Upper lobe of left lung (tissue), 4 donors: ENCODE results near the gene S100A13.

Source experiments
- EP300 ChIP-seq, 4 donors: sonication (generic); formaldehyde crosslinking; IDR thresholded peaks; one replicate each; pipeline ENCODE4 v1.5.1; 2017; ENCODE audit warnings: antibody characterized with exemption in 4 of 4, control low read depth in 2 of 4
- POLR2A ChIP-seq, 4 donors: fragments of 450-650 bp; IDR thresholded peaks; one replicate each; pipeline ENCODE4 v1.5.1; 2016 to 2017; ENCODE audit warnings: antibody characterized with exemption in 4 of 4, mild to moderate bottlenecking in 2 of 4
- POLR2AphosphoS5 ChIP-seq, 2 donors: sonication (generic); formaldehyde crosslinking; IDR thresholded peaks; one replicate each; pipeline ENCODE4 v1.5.1; 2017; ENCODE audit warnings: antibody characterized with exemption in 2 of 2
- TF ChIP-seq, protein P1 (sequence below), 6 experiments: fragments of 450-650 bp in 4 of 6; fragments of 200-600 bp in 2 of 6; sonication (generic) in 2 of 6; IDR thresholded peaks; one replicate each; pipeline ENCODE4 v1.5.1; 2016 to 2019; ENCODE audit warnings: antibody characterized with exemption in 6 of 6

DNA sequence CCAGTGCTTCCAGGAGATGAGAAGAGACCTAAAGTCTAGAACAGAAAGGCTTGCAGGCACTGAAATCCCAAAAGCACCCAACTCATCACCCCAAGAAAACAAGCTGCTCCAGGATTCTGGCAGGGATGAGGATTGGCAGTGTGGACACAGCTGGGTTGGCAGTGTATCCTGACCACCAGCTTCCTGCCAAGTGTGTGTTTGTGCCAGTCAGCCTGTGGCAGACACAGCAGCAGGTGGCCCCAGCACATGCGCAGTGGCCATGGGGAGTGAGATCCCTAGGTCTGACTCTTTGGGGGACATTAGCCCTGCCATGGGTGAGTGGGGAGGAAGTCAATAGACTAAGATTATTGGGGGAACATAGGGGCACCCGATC, 22.5 kb upstream of the S100A13 start:
- no peak for TF ChIP-seq POLR2A (IDR thresholded peaks at IDR 0.05)
- TF ChIP-seq, protein P1, sequence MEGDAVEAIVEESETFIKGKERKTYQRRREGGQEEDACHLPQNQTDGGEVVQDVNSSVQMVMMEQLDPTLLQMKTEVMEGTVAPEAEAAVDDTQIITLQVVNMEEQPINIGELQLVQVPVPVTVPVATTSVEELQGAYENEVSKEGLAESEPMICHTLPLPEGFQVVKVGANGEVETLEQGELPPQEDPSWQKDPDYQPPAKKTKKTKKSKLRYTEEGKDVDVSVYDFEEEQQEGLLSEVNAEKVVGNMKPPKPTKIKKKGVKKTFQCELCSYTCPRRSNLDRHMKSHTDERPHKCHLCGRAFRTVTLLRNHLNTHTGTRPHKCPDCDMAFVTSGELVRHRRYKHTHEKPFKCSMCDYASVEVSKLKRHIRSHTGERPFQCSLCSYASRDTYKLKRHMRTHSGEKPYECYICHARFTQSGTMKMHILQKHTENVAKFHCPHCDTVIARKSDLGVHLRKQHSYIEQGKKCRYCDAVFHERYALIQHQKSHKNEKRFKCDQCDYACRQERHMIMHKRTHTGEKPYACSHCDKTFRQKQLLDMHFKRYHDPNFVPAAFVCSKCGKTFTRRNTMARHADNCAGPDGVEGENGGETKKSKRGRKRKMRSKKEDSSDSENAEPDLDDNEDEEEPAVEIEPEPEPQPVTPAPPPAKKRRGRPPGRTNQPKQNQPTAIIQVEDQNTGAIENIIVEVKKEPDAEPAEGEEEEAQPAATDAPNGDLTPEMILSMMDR (IDR thresholded peaks at IDR 0.05), result no peak
- TF ChIP-seq POLR2AphosphoS5 (IDR thresholded peaks at IDR 0.05), result no peak
- no peak for TF ChIP-seq EP300 (IDR thresholded peaks at IDR 0.05)
